GM18907 (cell line): ENCODE results near the gene FBN2.
"Not testable (repeated sequence)": the region's sequence is repeated elsewhere in the genome, so short reads cannot be mapped to it uniquely, and the experiment has no call there.

Experiments
- ATAC-seq: cut with Tn5 transposase; IDR thresholded peaks from one replicate; pipeline ENCODE4 v1.9.1; 2021; ENCODE audit warnings: mild to moderate bottlenecking, moderate library complexity; ENCODE audit not compliant: unreplicated experiment

Gene FBN2

DNA sequence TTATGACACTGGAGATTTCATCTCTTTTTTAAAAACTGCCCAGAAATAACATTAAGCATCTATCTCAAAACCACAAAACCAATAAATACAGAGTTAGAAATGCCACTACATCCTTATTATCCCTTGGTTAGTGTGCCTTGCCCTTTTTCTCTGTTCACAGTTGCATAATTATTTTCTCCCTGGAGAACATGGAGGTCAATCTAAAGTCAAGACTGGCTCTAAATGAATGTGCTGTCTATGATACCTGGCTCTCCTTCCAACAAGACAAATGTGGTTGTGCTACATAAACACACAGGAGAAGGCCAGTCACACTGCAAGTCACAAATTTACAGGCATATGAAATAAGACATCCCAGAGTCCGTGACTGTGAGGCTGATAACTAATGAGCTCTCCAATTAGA is 2.8 kb downstream of the FBN2 start:
- ATAC-seq = no peak

DNA sequence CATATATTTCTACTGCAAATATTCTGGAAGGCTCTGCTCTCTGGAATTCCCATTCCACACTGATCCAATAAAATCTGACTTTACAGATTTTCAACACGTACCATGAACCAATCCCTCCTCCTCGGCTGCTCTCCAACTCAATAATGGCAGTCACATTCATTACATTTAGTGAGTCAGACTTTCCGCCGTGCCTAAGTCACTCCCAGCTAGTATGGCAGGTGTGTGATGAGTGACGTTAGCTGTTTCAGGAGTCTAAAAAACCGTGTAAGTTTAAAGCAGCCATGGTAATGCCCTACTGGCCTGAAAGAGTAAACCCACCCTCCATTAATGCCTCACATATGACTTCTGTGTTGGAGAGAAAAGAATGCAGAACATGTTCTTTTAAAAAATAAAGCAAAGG is 3.3 kb downstream of the FBN2 start:
- ATAC-seq = no peak

DNA sequence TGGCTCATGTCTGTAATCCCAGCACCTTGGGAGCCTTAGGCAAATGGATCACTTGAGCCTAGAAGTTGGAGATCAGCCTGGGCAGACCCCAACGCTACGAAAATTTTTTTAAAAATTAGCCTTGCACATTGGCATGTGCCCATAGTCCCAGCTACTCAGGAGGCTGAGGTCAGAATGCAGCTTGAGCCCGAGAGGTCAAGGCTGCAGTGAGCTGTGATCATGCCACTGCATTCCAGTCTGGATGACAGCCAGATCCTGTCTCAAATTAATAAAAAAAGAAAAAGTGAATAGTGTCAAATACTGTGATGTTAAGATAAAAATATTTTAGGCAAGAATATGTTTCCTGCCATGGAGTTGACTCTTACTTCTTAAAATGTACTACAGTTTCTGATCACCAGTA is 5.3 kb downstream of the FBN2 start:
- ATAC-seq = no peak

DNA sequence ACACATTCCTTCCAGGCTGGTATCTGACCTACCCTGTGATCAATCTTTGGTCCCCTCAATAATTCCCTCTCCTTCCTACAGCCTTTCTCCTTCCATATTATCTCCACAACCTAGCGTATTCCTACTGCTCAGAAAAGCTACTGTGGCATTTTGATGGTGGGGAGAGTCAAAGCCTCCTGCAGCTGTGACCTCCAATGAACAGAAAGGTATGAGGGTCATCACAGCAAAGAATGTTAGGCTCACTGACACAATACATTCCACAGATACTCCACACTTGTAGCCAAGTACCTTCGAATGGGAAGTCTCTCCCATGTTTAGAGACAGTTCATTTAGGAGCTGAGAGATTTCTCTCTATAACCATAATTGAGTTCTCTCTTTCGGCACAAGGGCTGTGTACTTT is 5.9 kb downstream of the FBN2 start:
- no peak for ATAC-seq

DNA sequence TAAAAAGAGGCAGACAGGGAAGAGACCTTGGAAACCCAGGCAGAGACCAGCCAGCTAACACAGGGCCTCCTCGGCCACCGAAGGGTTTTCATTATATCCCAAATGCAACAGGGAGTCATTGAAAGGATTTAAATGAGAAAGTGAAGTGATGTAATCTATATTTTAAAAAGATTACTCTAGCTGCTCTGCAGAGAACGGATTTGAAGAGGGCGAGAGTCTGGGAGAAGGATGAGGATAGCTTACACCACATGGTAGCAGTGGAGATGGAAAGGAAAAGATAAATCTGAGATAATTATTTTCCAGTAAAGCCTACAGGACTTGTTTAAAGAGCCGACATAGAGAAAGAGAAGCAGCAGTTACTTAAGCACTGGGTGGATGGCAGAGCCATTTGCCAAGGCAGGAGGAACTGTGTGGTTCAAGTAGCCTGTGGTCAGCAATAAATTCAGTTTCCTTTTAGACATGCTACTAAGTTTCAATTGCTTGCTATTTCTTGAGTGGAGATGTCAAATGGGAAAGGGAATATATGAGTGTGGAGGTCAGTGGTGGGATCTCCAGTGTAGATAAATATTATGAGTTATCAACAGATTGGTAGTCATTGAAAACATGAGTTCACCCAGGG is 9.3 kb downstream of the FBN2 start:
- no peak for ATAC-seq

DNA sequence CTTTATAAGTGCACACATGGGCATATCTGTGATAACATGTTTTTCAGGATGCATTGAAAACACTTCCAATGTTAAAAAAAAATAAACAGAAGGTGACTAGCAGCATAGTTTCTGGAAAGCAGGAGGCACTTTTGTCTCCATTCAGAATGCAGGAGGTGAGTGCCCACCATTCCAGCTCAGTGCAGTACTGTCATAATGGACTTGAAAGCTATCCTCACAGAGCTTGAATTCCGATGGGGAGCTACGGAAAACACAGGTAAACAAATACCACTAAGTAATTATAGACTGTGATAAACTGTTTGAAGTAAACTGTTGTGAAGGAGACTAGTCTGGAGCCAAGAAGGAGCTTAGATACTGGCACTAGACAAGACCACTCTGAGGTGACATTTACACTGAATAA is 9.9 kb downstream of the FBN2 start:
- ATAC-seq = no peak

DNA sequence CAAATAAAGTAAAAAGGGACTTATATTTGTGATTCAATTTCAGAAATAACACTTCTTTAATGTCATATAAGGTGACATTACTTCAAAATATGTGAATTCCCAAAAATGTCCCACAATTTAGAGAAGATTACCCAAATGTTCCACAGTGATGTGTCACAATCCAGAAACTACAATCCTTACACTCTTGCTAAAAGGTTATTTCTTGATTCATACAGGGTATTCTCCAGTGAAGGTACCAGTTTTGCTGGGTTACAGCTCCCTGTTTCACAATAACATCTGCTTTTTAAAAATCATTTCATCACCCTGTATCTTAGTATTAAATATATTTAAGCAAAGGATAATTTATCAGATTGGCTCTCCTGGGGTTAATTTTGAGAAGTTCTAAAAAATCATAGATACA is 11.0 kb downstream of the FBN2 start:
- ATAC-seq = no peak

DNA sequence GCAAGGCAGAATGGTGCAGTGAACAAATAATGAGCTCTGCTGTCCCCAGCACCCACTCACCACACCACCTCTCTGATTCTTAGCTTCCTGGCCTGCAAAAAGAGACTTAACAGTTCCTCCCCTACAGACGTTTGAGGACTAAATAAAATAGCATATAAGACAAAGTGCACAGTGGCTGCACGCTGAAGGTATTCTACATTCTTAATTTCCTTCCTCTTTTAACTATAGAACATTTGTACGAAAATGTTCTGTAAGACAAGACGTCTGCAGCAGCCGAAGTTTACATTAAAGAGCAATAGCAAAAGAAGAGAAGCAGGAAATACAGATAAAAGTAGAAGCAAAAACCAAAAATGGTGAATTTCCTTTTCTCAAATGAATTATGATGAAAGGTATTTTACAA is 15.7 kb downstream of the FBN2 start:
- no peak for ATAC-seq

DNA sequence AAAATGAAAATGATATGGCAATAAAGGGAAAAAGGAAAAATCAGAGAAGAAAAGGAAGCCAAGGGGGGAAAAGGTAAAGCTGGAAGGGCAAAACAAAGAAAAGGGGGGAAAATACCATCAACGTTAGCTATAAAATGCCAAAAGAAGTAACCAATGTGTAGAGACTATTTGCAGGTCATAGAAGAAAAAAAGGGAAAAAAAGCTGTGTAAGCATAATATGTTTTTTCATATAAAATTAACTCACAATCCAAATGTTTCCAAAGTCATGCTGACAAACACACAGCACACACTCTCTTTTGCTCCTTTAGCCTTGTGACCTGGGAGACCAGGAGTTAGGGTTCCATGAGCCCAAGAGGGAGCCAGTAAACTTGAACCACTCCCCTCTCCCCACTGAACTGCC is 18.2 kb downstream of the FBN2 start:
- no peak for ATAC-seq

DNA sequence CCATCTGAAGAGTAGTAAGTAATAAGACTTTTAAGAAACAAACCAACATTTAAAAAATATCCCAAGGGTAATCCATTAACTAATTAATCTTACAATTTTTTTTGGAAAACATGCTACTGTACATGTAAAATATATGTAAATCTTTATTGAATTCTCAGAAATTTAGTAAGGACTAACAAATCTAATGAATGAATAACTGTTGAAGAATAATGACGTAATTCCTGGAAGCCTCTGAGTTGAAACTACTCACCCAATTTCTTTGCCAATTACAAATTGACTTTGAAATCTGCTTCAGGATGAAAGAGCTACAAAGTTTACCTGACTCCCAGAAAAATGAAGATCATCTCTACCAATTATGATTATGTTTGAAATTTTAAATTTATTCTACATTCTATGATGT is 21.1 kb downstream of the FBN2 start:
- ATAC-seq = no peak

DNA sequence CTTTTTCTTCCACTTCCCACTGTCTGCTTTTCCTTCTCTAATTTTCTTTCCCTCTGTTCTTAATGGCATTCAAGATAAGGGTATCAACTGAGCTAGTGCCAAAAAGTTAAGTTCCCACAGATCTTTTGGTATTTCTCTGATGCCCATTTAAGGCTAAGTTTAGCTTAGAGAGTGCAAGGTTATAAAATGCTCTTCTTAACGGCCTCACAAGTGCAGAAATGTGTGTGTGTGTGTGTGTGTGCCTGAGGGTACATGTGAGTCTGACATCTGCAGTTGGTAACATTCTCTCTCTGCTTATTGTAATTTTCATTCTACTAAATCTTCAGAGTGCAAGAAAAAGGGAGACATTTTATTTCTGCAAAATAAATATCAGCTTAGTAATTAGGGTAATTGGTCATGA is 24.2 kb downstream of the FBN2 start:
- no peak for ATAC-seq

DNA sequence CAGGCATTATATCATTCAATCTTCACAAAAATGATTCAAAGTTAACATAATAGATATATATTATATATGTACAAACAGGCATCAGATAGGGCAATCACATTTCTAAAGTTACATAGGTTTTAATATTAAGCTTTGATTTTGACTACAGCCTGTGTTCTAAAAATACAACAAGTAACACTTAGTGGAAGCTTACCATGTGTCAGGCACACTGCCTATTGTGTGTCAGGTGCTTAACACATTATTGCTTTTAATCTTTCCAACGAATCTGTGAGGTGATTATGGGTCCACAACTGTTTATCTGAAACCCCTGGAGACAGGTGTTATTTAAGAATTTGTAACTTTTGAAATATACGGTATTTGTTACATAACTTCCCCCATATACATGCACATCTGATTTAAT is 25.2 kb downstream of the FBN2 start:
- no peak for ATAC-seq

DNA sequence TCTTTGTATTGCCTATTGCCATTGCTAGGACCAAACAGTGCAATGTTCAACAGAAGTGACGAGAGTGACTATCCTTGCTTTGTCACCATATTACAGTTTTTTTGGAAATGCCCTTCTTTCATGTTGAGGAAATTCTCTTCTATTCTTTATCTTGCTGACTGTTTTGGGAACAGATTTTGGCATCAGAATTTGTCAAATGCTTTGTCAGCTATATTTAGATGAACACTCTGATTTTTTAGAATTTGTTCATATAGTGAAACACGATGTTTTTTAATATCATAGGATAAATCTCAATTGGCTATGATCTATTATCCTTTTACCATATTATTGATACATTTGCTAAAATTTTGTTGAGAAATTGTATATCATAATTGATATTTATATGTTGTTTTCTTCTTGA is 31.4 kb downstream of the FBN2 start:
- ATAC-seq = no peak

DNA sequence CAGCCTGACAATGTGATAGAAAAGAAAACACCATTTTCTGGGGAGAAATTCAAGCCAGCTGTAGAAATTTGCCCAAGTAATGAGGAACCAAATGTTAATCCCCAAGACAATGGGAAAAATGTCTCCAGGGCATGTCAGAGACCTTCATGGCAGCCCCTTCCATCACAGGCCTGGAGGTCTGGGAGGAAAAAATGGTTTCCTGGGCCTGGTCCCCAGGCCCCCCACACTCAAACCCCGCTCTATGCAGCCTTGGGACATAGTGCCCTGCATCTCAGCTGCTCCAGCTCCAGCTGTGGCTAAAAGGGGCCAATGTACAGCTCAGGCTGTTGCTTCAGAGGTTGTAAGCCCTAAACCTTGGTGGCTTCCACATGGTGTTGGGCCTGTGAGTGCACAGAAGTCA is 34.3 kb downstream of the FBN2 start:
- ATAC-seq = not testable (repeated sequence)

DNA sequence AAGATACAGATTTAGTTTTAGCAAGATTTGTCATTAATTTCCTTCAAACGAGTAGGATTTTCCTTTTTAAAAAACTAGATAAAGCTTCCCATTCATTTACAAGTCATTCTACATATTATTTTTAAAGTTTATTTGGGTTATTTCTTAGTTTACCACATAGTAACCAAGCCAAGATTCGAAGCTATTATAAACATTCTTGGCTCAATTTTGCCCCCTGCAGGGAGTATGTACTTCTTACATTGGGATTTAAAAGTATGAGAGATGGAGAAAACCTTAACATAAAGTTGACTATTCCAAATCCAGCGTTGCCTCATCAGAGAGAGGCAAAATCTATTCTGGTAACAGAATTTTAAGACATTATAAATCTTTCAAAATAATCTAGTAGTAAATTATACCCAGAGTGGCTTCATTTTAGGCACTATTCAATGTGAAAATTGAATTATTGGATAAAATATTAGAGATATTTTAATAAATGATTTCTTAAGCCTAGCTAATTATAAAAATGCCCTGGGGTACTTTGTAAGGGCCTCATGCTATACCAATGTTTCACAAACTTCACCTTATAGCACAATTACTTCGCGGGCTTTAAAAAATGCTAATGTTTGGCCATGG is 39.1 kb downstream of the FBN2 start:
- no peak for ATAC-seq

DNA sequence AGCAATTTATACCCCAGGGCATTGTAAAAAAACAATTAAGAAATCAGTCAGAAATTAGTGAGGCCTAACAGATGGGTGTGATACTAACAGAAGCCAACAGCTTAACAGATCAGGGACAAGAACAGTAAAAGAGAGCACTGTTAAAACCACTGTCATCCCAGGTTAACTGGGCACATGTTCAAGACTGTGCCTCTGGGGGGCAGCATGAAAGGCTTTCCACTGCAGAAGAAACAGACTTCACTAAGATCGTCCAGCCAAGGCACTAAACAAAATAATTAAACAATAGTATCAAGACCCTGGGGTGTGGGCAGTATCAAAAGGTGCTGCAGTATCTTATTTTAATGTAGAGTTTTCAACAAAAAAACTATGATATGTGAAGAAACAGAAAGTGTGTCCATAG is 43.5 kb downstream of the FBN2 start:
- ATAC-seq = no peak

DNA sequence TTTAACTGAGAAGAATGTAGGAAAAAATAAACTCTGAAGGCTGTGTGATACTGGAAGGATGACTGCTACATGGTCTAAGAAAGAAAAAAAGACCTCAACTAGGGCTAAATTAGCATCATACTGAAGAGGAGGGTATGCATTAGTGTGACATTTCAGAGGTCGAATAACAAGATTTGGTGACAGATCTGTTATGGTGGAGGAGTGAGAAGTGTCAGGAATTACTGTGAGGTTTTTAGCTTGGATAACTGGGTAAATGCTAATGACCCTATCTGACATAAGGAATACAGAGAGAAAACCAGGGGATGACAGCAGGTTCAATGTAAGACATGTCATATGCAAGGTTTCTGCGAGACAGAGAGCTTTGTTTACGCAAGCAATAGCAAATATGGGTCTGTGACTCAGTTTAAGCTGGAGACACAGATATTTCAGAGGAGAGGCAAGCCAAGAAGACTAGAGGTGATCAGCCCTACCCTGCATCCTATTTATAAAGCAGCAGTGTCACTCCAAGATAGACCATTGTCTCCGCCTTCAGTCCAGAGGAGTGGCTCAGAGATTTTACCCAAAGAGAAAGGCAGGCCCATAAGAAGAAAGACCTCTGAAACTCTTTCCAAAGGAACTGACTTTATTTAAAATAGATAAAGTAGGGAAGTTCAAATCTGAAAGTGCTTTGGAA is 44.3 kb downstream of the FBN2 start:
- no peak for ATAC-seq

DNA sequence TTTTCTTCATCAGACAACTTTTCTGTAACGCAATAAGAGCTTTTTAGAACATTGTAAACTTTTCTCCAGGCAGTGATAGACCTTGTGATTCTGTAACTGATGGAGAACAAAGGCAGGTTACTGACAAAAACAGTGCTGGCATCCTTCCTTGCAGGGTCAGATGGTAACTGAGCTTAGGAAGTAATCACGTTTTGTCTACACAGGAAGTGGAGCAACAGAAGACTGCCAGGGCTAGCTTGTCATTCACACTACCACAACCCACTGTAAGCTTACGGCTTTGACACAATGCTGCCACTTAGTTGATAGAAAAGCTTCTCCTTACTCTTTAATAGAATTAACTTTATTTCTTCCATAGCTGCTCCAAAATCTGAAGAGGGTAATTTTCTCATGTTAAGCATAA is 46.8 kb downstream of the FBN2 start:
- ATAC-seq = no peak

DNA sequence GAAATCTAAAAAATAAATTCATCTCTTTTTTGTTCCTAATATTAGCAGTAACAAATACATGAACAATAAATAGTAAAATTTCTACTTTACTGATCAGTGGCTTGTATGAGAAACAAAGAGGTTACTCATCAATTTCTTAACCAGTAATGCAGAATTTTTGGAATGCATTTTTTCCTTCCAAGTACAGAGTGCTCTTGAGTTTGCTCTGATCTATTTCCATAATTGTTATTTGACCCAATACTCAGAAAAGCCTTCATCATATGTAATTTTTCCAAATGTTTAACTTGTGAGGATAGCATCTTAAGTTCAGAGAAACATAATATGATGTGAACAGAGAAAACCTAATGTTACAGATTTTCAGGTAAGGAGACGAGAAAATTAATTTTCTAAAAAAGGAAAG is 47.3 kb downstream of the FBN2 start:
- ATAC-seq = no peak

DNA sequence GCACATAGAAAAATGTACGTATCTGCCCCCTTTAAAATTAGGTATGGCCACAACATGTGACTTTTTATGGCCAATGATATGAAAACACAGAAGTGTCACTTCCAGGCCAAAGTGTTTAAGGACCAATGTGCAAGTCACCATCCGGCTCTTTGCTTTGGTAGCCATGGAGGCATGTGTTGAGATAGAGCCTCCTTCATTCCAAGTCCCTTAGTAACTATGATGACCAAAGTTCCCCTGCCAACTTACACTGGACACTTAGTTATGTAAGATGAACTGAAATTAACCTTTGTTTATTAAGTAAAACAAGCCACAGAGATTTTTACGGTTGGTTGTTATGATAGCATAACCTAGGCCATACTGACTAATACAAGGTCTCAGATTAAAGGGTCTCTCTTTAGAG is 51.0 kb downstream of the FBN2 start:
- ATAC-seq = no peak

DNA sequence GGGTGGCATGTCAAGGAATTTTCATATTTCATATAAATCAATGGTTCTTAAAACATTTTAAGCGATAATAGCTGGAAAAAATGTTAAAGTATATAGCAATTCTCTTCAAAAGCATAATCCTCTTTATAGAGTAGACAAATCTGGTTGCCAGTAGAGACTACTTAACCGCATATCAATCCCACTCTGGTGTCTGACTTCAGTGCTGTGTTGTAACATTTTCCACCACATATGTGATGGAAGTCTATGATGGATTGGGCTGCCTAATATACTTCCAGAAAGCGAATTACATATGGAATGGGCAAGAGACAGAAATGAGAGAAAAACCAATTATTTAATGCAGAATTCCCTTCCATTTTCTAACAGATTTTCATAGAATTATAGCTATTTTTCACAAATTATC is 54.3 kb downstream of the FBN2 start:
- no peak for ATAC-seq

DNA sequence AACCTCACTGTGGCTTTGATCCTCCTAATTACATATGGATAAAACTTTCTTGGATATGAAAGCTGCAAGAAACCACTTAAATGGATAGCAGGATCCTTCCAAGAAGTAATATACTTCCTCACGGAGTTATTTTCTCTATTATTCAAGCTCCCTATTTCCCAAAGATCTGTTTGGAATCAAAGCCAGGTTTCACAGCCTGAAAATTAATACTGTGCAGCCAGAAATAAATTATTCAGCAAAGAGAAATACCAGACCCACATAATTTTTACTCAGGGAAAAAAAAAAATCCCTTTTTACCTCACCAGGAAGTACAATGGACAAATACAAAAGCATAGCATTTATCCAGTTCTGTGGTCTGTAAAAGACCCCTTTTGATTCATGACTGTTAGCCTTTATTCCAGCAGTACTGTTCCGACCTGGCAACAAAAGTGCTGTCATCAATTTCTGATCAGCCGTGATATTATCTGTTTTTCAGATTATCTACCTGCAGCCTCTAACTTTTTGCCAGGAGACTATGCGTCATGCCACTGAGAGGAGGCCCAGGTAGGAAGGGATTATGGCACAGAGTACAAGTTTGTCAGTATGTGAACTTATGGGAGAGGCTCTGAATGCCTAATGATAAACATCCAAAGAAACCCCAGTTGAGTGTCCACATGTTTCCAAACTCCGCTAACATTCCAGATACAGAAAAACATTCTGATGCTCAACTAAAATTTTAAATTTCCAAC is 57.0 kb downstream of the FBN2 start:
- ATAC-seq = no peak
